Osteocyte (in vitro differentiated cells): ENCODE data around the gene TGFBR3. TPM values are rescaled to one million over a fixed set of nuclear protein-coding genes. Genes with fewer than 3 reads are reported as not detected.
A peak's percentile ranks its signal among the peaks of the same experiment; 100 is the strongest.

Source experiments
- DNase-seq: peaks from one replicate; pipeline ENCODE4 v3.0.0; 2021; ENCODE audit warnings: mixed read lengths; ENCODE audit not compliant: unreplicated experiment; ENCODE audit errors: extremely low spot score
- H3K27ac Mint-ChIP-seq: one replicate; pipeline ENCODE4 v1.8.0; 2021; ENCODE audit warnings: mild to moderate bottlenecking, mixed read lengths; ENCODE audit not compliant: unreplicated experiment
- H3K27me3 Mint-ChIP-seq: one replicate; pipeline ENCODE4 v1.8.0; 2021; ENCODE audit warnings: mixed read lengths; ENCODE audit not compliant: unreplicated experiment
- H3K36me3 Mint-ChIP-seq: one replicate; pipeline ENCODE4 v1.8.0; 2021; ENCODE audit warnings: mixed read lengths; ENCODE audit not compliant: unreplicated experiment
- H3K4me1 Mint-ChIP-seq: one replicate; pipeline ENCODE4 v1.8.0; 2021; ENCODE audit warnings: mixed read lengths; ENCODE audit not compliant: unreplicated experiment
- H3K4me3 Mint-ChIP-seq: one replicate; pipeline ENCODE4 v1.8.0; 2021; ENCODE audit warnings: mild to moderate bottlenecking, moderate library complexity, mixed read lengths; ENCODE audit not compliant: unreplicated experiment
- H3K9me3 Mint-ChIP-seq: one replicate; pipeline ENCODE4 v1.8.0; 2021; ENCODE audit warnings: mixed read lengths; ENCODE audit not compliant: unreplicated experiment
- total RNA-seq: library from RNA; stranded (reverse); gene quantifications from 2 replicates; pipeline ENCODE4 v1.2.1, GENCODE V29; 2021
- TF ChIP-seq, protein P1 (sequence below): fragments of 200-600 bp; sonication (generic); IDR thresholded peaks from 2 replicates; pipeline ENCODE4 v1.5.0; 2021; ENCODE audit warnings: antibody characterized with exemption, mild to moderate bottlenecking, moderate library complexity

TGFBR3 gene
- total RNA-seq, 1 donor from 2014 or later, result 14.1 TPM

DNA sequence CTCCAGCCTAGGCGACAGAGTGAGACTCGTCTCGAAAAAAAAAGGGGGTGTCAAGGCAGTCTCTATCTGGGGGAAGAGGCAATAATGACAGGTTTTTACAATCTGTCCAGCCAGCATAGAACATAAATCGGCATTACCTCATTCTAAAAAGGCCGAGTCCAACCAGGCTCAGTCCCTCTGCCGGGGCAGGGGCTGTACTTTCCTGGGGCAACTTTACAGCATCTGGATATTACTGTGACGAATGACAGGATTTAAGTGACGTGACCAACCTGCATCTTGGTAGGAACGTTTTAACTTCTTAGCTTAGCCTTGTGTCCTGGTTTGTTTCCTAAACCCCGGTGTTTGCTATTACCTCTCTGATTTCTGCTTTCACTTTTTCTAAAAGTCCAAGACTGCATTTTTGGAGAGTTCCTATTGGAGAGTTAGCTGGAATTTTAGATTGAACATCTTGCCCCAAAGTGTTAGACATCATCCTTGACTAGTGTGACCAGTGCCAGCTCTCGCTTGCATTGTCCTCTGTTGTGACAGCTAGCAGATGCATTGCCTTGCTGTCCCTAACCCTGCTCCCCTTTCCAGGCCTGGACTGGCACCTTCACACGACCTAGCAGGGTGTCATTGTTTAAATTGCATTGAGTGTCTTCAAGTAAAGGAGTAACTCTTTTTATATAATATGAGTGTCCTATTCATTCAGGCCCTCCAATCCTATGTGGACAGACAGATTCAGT lies 96.5 kb downstream of the TGFBR3 start:
- Mint-ChIP-seq H3K27me3 (no peaks in the 10 kb centered on the region), H3K4me1 (peaks cover 68% of the 10 kb centered on the region), H3K4me3 (no peak overlapping the region)

DNA sequence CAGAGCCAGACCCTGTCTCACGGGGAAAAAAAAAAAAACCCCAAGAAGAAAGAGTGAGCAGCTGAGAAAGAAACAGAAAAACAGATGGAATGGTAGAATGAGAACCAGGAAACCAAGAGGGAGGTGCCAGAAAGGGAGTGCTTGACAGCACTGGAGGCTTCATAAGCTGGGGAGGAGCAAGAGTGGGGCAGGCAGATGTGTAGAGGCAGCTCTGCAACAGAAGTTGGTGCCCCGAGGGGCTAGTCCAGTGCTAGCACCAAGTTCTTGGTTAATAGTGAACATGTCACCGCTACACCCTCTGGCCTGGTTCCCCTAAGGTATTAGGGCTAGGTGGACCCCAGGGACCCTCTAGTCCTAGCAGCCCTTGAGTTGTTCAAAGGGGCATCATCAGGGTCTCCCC lies 98.0 kb downstream of the TGFBR3 start:
- H3K4me3 Mint-ChIP-seq, result no peak overlapping the region
- H3K27me3 Mint-ChIP-seq, result no peaks in the 10 kb centered on the region
- H3K36me3 Mint-ChIP-seq, result peaks cover 3% of the 10 kb centered on the region
- H3K4me1 Mint-ChIP-seq, result peaks cover 71% of the 10 kb centered on the region
- no peak for DNase-seq
- TF ChIP-seq, protein P1, sequence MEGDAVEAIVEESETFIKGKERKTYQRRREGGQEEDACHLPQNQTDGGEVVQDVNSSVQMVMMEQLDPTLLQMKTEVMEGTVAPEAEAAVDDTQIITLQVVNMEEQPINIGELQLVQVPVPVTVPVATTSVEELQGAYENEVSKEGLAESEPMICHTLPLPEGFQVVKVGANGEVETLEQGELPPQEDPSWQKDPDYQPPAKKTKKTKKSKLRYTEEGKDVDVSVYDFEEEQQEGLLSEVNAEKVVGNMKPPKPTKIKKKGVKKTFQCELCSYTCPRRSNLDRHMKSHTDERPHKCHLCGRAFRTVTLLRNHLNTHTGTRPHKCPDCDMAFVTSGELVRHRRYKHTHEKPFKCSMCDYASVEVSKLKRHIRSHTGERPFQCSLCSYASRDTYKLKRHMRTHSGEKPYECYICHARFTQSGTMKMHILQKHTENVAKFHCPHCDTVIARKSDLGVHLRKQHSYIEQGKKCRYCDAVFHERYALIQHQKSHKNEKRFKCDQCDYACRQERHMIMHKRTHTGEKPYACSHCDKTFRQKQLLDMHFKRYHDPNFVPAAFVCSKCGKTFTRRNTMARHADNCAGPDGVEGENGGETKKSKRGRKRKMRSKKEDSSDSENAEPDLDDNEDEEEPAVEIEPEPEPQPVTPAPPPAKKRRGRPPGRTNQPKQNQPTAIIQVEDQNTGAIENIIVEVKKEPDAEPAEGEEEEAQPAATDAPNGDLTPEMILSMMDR, result no peak
- peak overlapping the region; percentile 44 for H3K27ac Mint-ChIP-seq
- H3K9me3 Mint-ChIP-seq, result no peaks in the 10 kb centered on the region

More for the DNA sequence above, 96.5 kb downstream of the TGFBR3 start:
- Mint-ChIP-seq H3K27ac (peak overlapping the region; percentile 86), H3K9me3 (peaks cover under 1% of the 10 kb centered on the region), H3K36me3 (peaks cover 3% of the 10 kb centered on the region)
- TF ChIP-seq, protein P1, result no peak
- no peak for DNase-seq

DNA sequence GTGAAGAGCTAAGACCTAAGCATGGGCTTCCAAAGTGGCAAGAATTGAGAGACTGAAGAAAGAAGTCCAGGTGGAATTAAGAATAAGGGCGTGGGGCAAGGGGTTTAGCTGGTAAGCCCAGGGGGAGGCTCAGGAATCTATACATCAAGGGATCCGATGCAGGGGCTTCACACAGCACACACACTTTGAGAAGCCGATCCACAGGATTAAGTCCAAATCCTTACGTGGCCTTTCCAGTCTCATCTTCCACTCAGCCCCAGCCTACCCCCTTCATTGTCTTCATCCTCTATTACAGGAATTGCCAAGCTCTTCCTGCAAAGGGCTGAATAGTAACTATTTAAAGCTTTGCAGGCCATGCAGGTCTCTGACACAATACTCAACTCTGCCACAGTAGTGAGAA lies 101.3 kb downstream of the TGFBR3 start:
- DNase-seq, result no peak
- Mint-ChIP-seq H3K4me3 (no peak overlapping the region), H3K4me1 (peaks cover 66% of the 10 kb centered on the region), H3K9me3 (no peaks in the 10 kb centered on the region), H3K36me3 (peaks cover 3% of the 10 kb centered on the region), H3K27ac (no peak overlapping the region), H3K27me3 (no peaks in the 10 kb centered on the region)
- TF ChIP-seq, protein P1, result no peak

DNA sequence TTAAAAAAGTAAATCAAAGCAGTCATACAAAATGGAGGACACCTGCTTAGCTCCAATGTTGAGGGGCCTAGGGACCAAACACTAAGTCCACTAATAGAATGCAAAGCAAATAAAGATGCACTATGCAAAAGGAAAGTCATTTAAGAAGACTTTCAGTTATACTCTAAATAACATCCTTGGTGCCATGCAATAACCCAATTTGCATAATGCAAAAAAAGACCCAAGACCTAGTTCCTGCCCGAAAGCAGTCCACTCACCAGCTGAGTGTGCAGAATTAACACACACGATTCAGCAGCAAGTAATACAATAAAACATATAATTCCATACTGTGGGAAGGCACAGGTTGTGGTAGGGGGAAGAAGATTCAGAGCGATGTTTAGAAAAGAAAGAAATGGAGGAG lies 101.8 kb downstream of the TGFBR3 start:
- H3K4me1 Mint-ChIP-seq, result peaks cover 61% of the 10 kb centered on the region
- no peaks in the 10 kb centered on the region for H3K9me3 Mint-ChIP-seq
- TF ChIP-seq, protein P1, result no peak
- H3K27ac Mint-ChIP-seq, result no peak overlapping the region
- H3K4me3 Mint-ChIP-seq, result no peak overlapping the region
- no peaks in the 10 kb centered on the region for H3K27me3 Mint-ChIP-seq
- H3K36me3 Mint-ChIP-seq, result peaks cover 4% of the 10 kb centered on the region
- DNase-seq, result no peak

DNA sequence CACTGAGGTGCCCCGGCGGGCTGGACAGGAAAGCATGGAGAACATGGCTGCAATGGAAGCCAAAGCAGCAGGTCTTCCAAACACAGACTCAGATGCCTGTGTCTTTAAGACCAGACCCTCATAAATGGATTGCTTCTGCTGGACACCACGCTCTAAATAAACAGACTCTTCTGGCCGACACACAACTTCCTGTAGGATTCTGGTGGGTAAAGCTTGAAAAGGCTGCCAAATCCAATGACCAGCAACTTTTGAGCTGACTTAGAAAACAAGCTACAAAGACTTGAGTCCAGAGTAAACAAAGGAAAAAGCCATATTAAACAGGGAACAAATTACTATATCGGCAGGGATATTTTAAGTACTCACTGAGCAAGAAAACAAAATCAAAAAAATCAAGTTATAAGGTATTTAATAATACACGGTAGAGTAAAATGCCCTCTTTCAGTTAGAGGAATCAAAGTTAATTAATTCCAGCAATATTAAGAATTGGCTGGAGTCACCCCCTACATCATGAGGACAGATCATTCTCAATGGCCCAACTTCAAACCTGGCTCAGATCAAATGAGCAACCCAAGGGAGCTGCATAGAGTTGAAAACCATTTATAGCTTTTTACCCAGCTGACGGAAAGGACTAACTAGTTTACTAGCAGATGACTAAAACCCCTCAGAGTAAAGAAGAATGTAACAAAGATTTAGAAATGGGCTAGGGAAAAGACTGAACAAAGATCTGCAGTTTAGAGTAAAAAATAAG lies 102.4 kb downstream of the TGFBR3 start:
- DNase-seq, result no peak

More for the DNA sequence above, 102.4 kb downstream of the TGFBR3 start:
- Mint-ChIP-seq H3K4me3 (no peak overlapping the region), H3K4me1 (peaks cover 59% of the 10 kb centered on the region), H3K9me3 (no peaks in the 10 kb centered on the region), H3K36me3 (peaks cover 10% of the 10 kb centered on the region), H3K27me3 (no peaks in the 10 kb centered on the region), H3K27ac (peak overlapping the region; percentile 94)
- TF ChIP-seq, protein P1, result no peak
